GM18870 (cell line): ENCODE results near the gene PCDH9.

Experiments
- ATAC-seq: cut with Tn5 transposase; IDR thresholded peaks from one replicate; pipeline ENCODE4 v1.9.1; 2021; ENCODE audit warnings: moderate library complexity; ENCODE audit not compliant: unreplicated experiment

The PCDH9 gene

DNA sequence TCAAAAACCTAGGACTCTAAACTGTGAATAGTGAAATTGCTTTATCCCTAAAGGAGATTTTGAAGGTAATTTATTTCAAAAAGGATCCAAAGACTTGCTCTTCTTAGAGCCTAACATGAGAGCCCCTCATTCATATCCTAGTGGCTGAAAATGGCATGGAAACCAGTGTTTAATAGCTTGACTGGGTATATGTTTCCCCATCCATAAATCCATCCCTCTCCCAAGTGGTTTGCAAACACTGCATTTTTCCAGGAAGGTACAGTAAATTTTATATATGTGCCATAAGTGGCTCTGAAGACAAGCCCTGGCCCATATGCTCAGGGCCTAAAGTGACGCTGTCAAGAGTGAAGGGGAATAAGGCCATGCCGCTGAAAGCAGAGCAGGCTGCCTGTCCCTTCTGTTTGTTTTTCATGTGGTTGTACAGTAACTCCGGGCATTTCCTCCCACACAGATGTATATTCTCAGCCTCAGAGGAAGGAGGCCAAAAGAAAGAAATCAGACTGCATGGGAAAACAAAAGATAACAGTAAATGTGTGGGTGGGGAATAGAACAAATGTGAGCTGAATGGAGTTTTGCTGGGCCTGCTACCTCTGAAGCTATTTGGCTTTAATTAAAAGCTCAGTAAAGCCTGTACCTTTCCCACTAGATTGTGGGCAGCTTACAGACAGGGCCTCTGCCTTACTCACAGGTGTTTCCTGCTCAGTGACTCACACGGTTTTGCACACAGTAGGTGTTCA lies 181.9 kb downstream of the PCDH9 start:
- peak; percentile 88 for ATAC-seq

DNA sequence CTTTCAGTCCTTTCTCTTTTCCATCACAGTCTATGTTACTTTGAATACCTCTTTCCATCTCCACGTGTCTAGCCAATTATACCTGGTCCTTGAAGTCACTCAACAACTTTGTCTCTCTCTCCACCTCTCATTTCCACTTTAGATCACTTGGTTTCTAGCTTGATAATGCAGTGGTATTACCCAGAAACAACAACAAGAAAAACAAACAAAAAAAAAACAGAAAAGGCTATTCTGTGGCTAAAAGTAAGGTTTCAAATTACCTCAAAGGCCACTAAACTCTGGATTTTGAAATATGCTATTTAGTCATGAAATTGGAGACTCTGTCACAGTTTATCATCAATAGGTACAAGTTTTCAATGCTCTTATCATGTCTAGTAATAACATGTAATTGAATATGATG lies 184.8 kb downstream of the PCDH9 start:
- no peak for ATAC-seq

DNA sequence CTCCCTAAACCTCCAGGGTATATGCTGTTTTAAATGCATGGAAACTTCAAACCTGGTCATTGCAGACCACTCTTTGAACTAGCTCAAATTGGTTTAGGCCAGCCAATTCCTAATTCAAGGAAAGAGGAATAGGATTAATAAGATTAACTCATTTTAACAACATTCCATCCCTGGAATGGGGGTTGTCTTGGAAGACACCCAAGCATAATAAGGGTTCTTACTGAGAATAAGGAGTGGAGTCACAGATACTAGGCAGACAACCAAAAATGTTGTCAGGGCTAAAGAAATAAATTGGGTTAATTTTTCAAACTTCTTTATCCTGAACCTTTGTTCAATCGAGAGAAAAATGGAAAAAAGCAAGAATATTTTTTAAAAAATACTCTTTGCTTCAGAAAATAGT lies 186.2 kb downstream of the PCDH9 start:
- ATAC-seq: no peak

DNA sequence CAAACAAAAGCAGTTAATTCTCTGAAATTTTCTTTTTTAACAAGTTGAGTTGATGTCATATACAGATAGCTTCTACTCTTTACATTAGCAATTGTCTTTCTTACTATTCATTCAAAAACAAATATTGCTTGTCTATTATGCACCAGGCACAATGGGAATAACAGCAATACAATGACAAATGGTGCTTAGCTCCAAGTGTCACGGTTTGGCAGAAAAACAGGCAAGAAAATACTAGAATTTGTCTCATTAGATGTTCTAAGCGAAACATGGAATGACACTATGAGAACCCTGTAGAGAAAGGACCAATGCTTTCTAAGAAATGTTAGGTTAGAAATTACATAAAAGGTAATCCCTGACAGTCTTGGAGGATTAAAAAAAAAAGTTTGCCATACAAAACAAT lies 187.6 kb downstream of the PCDH9 start:
- no peak for ATAC-seq

DNA sequence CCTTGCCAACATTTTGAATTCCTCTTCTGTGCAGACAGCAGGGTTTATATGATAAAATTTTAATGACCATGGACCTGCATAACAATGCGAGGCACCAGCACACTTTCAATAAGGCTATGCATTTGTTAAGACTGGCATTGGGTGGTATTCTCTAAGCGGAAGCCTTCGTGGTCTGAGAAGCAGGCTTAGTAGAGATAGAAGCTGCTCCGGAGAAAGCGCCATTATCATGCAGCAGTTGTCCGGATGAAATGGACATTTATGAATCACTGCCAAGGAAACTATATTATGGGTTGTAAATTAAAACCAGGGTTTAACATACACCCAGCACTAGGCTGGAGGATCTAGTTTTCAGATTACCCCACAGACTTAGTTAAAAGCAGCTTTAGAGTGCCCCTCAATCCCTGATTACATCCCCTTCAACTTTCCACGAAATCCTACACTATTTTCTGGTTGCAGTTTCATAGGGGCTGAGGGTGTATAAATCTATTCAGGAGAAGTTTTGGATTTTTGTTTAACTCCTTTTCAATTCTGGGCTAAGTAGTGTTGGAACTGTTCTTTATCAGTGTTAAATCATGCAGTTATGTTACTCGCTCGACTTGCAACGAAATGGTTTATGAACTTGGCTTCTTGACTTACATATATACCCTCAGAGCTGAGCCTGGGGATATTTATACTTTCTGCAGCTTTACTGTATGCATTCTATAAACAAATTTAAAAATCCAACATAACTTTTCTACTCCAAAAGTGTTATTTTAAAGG lies 193.3 kb downstream of the PCDH9 start:
- no peak for ATAC-seq

DNA sequence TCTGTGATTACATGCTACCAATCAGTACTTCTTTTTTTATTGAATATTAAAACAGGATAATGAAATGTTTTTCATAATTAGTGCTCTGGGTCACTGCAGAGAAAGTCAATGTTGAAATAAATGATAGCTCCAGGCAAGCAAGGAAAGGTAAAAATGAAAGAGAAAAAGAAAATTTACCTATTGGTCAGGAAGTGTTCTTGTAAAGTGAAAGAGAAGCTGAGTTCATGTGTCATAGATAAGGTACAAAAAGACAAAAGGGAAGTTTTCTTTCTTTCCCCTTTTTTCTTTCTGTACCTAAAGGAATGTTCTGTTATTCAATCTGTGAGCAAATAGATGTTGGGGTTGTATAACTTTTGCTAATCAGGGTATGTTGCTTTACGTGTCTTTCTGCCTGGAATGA lies 197.0 kb downstream of the PCDH9 start:
- no peak for ATAC-seq

DNA sequence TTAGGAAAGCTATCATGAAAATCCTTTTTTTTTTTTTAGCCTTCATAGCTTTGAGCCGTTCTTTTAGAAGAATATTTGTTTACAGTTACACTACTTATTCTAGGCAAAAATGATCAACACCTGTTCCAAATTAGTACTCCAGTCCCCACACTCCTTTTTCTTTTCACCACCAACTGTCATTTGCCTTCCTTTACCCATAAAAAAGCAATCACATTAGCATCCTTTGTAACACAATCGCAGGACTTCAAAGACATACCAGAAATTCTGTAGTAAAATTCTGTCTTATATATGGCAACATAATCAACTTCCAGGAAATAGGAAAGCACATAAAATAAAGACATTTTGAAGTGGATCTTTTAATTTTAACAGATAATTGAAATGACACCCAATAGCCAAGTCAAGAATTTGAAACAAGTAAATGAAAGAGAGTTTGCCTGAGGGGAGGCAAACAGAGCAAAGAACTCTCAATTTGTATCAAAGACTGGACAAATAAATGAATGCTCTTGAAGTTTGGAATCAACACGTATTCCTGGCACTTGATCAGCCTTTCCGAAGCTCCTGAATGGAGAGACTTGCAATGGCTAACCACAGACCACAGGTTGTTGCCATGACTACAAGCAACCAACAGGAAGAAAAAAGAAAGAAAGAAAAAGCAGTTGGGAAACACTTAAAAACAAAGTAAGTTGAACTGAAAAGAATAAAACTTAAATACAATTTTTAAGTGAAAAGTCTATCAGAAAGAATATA lies 206.8 kb downstream of the PCDH9 start:
- no peak for ATAC-seq

DNA sequence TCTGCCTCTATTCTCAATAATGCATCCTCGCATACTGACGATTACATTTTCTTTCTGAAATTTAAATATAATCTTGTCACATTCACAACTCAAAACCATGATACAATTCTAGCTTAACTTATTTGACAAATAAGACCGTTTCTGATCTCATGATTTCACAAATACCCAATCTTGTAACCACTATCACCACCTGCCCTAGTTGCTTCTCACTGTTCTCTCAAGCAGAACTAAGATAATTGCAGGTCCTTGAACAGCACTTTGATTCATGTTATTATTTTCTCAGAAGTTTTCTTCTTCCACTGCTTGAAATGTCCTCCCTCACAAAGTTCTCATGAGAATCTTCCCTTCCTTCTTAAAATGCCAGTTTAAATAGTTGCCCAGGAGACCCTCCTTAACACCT lies 211.4 kb downstream of the PCDH9 start:
- ATAC-seq: no peak

DNA sequence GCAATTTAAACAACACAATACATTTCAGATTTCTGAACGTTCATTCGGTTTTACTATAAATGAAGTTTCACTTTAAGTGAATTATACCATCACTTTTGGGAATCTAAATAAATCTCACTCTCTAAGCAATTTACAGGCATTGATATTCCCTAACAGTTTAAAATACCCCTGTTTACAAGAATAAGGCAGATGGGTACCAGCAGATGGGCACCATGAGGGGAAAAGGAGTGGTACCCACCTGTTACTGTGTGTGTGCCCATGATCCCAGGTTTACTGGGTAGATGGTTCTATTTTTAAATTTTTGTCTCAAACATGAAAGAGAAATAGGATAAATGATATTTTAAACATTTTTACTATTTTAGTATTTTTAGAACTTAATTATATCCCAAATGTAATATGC lies 212.9 kb downstream of the PCDH9 start:
- no peak for ATAC-seq

DNA sequence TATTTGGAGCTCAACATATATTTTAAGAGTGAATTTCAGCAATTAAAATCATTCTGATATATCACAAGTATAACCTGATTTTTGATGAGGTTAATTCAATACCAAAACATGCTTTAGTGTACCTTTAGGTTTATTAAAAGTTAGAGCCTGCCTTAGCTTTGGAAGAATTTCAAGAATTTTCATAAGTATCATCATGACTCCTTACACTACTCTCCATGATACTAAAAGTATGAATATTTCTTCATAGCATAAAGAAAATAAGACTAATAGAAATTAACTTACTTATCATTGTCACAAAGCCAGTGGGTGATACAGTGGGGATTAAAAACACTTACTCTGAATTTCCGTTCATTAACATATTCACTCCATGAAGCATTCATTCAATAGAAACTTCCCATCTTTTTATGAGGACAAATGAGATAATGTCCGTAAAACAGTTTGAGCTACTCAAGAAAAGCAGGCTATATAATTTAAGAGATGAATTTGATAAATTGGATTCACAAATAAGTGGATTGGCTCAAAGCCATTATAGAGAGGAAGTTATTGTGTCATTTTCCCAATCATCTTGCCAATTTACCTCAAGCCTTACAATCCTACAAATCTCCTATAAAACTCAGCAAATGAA lies 214.0 kb downstream of the PCDH9 start:
- no peak for ATAC-seq

DNA sequence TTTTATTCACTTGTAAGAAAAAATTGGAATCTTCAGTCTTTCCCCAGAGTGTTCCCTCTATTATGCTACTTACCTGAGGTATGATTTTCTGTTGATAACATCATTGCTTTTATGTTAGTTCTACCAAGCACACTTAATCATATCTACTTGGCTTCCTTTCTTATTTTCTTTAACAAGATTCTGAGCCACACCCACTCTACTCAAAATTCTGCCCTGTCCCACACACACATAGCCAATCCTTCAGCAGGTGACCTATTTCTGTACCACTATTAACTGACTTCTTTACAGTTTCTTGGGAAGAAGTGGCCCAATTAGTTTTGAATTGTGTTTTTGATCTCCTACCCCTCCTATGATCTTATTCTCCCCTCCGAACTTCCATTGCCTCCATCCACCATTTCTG lies 215.7 kb downstream of the PCDH9 start:
- ATAC-seq: no peak

DNA sequence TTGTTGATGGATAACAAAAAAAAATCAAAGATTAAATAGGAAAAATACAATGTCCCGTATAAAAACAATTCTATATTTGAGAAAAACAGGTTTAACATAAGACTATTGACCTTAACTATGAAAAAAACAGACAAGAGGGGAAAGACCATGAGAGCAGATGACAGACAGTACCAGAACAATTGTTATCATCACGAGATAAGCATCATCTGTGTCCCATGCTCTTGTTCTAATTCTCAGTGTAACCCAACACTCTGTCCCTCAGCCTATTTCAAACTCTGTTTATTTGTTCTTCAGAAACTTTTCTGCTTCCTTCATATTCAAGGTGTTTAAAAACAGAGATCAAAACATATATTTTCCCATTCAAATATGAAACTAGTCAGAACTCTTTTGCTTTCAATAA lies 216.4 kb downstream of the PCDH9 start:
- no peak for ATAC-seq

DNA sequence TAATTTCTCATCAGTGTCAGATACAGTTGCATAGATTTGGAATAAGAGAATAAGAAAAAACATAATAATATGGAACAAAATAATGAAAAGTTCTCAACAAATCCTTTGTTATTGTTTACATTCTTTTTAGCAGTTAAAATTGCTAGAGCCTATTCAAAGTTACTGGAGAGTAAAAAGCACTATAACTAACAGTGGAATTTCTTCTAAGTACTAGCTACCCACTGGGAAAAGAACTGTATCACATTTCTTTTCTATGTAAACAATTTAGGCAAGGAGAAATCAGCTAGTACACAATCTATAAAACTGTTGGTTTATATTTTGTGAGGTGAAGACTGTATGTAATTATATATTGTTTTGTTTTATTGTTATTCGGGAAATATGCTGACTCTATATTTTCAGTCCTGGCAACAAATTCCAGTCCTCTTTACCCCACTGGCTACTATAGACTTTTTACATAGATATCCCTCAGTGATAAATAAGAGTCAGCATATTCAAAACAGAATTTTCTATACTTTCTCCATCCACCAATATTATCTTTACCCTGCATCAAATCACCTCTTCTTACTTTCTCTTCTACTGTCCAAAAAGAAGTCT lies 222.0 kb downstream of the PCDH9 start:
- no peak for ATAC-seq

DNA sequence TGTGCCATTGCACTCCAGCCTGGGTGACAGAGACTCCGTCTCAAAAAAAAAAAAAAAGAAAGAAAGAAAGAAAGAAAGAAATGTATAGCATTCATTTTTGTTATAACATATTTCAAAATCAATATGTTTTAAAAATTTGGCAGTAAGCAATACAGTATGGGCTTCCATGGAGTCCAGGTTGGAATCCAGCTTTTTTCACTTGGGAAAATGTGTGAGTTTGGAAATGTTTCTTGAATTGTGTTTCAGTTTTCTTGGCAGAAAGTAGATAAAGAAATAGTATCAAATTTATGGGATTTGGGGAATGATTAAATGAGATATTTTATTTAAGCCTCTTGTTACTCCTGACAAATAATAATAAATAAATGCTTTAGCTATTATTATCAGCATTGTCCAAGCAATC lies 225.6 kb downstream of the PCDH9 start:
- no peak for ATAC-seq

DNA sequence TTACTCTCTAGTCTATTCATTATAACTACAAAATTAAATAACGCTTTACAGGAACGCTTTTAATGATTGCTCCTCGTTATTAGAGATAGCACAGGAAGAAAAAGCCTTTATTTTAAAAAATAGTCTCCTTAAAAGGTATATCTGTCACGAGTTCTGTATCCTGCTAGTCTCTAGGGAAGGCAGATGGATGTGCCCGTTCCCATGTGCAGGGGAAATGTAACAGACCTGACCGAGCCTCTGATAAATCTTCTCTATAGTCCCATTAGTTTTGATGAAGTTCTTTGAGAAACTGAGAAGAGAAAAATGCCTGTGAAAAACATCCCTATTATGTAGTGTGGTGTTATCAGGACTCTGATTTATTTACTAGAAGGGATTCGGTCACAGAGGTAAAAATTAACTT lies 226.4 kb downstream of the PCDH9 start:
- no peak for ATAC-seq

DNA sequence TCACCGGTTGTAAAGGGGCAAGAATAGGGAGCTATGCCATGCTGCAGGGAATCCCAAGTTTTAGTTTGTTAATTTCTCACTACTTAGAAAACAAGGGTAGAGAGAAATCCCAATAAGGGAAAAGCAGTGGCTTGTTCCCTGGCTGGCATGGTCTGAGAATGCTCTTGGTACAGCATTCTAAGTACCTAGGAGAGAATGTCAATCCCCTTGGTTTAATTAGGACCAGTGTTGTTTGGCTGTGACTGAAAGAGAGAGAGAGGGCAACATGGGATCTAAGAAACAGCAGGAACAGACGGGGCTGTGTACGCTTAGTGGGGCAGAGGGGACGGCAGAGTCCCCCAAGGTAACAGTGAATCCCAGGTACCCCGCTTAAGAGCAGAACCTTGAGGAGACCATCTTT lies 228.8 kb downstream of the PCDH9 start:
- ATAC-seq: no peak

DNA sequence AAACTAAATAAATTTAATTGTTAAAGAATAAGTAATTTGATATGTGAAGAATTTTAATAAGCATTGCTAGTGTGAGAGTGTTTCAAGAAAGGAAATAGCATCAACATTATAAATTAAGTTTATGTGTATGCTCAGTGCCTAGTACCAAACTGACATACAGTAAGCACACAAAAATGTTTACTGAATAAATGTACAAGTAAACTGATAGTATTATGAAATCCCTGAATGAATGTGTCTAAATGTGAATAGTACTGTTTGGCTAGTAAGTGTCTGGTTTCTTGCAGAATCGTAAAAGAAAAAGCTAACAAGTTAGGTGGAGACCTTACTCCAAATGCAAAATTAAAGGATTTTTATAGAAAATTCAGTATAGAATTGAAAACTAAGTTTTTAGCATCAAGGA lies 233.6 kb downstream of the PCDH9 start:
- no peak for ATAC-seq

DNA sequence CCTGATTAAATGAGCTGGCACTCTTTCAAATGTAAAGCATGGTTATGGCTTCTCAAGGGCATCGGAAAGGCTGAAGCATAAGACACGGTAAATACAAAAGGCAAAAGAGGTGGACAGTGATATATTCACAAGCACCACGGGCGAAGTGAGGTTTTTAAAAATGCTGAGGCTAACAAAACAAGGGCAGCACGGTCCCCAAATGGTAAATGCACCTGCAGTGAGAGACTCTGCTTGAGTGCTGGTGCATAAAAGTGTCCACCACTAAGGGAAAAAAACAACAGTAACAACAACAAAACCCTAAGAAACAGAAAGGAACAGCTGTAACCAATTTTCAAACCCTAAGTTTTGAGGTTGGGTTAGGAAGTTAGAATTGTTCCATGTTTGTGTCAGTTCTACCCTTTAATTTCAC lies 234.9 kb downstream of the PCDH9 start:
- peak; percentile 62 for ATAC-seq

DNA sequence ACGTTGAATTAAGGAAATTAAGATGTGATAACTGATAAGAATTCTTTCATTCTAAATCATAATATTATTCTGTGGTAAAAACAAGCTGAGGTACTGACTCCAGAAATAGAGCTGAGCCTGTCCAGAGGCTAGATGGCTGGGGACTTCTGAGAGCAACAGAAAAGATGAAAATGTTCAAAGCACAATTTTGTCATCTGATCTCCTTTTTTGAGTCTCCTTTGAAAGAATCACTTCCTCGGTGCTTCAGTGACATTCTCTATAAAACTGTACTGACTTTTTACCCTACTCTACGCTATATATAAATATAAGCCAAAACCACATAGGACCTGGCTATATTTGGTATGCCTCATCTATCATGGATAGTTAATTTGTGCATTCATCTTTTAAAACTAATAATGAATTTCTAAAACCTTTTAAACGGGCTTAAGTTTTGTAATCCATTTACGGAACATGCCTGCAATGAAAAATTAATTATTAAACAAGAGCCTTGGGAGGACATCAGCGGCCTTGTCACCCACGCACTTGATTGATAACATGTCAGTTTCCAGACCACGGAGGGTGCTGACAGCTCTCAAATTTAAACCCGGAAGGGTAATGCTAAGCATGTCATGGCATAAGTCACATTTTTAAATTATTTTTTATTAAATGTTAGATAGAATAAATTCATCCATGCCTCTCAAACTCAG lies 235.5 kb downstream of the PCDH9 start:
- peak; percentile 56 for ATAC-seq

DNA sequence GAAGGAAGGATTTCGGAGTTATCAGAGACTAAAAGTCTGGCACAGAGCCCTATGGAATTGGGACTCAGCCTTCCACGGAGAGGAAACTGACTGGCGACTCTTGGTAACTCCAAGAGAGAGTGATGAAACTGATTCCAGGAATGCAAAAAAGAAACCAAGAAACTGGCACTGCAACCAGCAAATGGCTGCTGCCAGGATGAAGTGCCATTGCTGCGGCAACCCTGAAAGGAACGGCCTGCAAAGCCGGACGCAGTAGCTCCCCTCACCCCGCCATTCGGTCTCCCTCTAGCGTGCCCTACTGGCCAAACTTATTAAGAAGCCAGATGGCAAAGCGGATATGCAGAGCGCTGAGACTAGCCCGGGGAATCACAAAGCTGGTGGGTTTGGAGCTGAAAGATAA lies 236.0 kb downstream of the PCDH9 start:
- peak; percentile 63 for ATAC-seq

DNA sequence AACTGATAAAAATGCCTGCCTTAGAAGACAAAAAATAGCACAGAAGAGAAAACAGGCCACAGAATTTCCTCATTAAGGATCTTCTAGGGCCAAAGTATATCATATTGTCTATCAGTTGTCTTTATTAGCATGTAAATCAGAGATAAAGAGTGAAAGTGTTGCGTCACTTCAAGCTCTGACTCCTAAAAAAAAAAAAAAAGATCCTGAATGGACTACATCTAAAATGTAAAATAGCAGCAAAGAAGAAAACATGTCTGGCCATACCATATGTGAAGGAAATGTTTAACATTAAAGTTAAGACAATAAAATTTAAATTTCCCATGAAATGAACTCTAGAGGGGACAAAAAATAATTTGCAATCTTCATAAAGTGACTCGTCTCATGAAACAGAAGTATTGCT lies 237.4 kb downstream of the PCDH9 start:
- ATAC-seq: no peak
